Neural progenitor cell (in vitro differentiated cells): Measurements from ENCODE around the gene TRAPPC4. TPM values are rescaled to one million over a fixed set of nuclear protein-coding genes. Genes with fewer than 3 reads are reported as not detected.
"Not testable (repeated sequence)": the region's sequence is repeated elsewhere in the genome, so short reads cannot be mapped to it uniquely, and the experiment has no call there.

Source experiments
- DNase-seq: peaks from one replicate; pipeline ENCODE4 v3.0.0-alpha.2; 2016; ENCODE audit warnings: low spot score
- H2AFZ ChIP-seq: fragments of 200-600 bp; sonication (generic); replicated peaks from 2 replicates; pipeline ENCODE4 v1.6.1; 2016; ENCODE audit warnings: antibody characterized with exemption
- H3F3A ChIP-seq: fragments of 200-600 bp; sonication (generic); 2 replicates; pipeline ENCODE4 v1.6.1; 2016; ENCODE audit warnings: antibody characterized with exemption, low read depth
- H3K27ac ChIP-seq: fragments of 200-600 bp; sonication (generic); 2 replicates; pipeline ENCODE4 v1.5.1; 2016; ENCODE audit warnings: mild to moderate bottlenecking
- H3K27me3 ChIP-seq: fragments of 200-600 bp; sonication (generic); 2 replicates; pipeline ENCODE4 v1.6.1; 2016; ENCODE audit warnings: mild to moderate bottlenecking, moderate library complexity
- H3K36me3 ChIP-seq: fragments of 200-600 bp; sonication (generic); 2 replicates; pipeline ENCODE4 v1.5.1; 2016
- H3K4me1 ChIP-seq: fragments of 200-600 bp; sonication (generic); 2 replicates; pipeline ENCODE4 v1.6.1; 2016; ENCODE audit warnings: mixed run types
- H3K4me2 ChIP-seq: fragments of 200-600 bp; sonication (generic); 2 replicates; pipeline ENCODE4 v1.6.1; 2016
- H3K4me3 ChIP-seq: fragments of 200-600 bp; sonication (generic); 2 replicates; pipeline ENCODE4 v1.5.1; 2016
- H3K79me2 ChIP-seq: fragments of 200-600 bp; sonication (generic); 2 replicates; pipeline ENCODE4 v1.6.1; 2016; ENCODE audit warnings: low read depth
- H3K9ac ChIP-seq: fragments of 200-600 bp; sonication (generic); 2 replicates; pipeline ENCODE4 v1.6.1; 2016
- H3K9me3 ChIP-seq: fragments of 200-600 bp; sonication (generic); 2 replicates; pipeline ENCODE4 v1.5.1; 2016; ENCODE audit warnings: low read depth
- H4K20me1 ChIP-seq: fragments of 200-600 bp; sonication (generic); 2 replicates; pipeline ENCODE4 v1.6.1; 2016; ENCODE audit warnings: low read depth
- H3K27ac Mint-ChIP-seq: 3 replicates; pipeline ENCODE4 v1.8.0; 2021; ENCODE audit warnings: mixed read lengths
- H3K27me3 Mint-ChIP-seq: 2 replicates; pipeline ENCODE4 v1.8.0; 2022; ENCODE audit warnings: low read depth, mild to moderate bottlenecking, inconsistent platforms, moderate library complexity, mixed read lengths; ENCODE audit not compliant: insufficient read depth
- H3K36me3 Mint-ChIP-seq: 3 replicates; pipeline ENCODE4 v1.8.0; 2021; ENCODE audit warnings: mixed read lengths
- H3K4me1 Mint-ChIP-seq: 3 replicates; pipeline ENCODE4 v1.8.0; 2021; ENCODE audit warnings: mixed read lengths
- H3K4me3 Mint-ChIP-seq: 3 replicates; pipeline ENCODE4 v1.8.0; 2021; ENCODE audit warnings: mild to moderate bottlenecking, moderate library complexity, mixed read lengths
- H3K9me3 Mint-ChIP-seq: 3 replicates; pipeline ENCODE4 v1.8.0; 2020; ENCODE audit warnings: mixed read lengths
- CTCF ChIP-seq: fragments of 200-600 bp; sonication (generic); IDR thresholded peaks from 2 replicates; pipeline ENCODE4 v1.5.1; 2017; ENCODE audit warnings: antibody characterized with exemption, mild to moderate bottlenecking
- EZH2 ChIP-seq: fragments of 200-600 bp; sonication (generic); IDR thresholded peaks from 2 replicates; pipeline ENCODE4 v1.6.1; 2017; ENCODE audit warnings: antibody characterized with exemption, mild to moderate bottlenecking, moderate library complexity
- EZH2phosphoT487 ChIP-seq: fragments of 200-600 bp; sonication (generic); IDR thresholded peaks from 2 replicates; pipeline ENCODE4 v1.6.1; 2017; ENCODE audit warnings: antibody characterized with exemption
- total RNA-seq: library from RNA; depleted of rRNA; stranded (reverse); fragments of >200 nt; gene quantifications from 2 replicates; pipeline ENCODE4 v1.2.3, GENCODE V29; 2015; ENCODE audit warnings: low replicate concordance

The TRAPPC4 gene
- total RNA-seq, 1 donor from 2014 or later = 53.5 TPM

DNA sequence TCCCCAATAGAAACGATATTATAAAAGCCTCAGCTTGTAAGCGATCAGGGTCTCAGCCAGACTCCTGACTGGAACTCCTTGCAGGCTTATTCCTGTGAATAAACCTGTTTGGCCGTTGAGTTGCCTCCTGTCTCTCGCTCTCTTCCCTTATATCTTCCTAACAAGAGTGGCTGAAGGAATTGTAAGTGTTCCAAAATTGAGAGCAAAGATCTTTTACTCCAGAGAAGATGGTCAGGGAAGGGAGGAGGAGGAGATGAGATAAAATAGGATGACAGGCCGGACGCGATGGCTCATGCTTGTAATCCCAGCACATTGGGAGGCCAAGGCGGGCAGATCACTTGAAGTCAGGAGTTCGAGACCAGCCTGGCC lies 13.3 kb downstream of the TRAPPC4 start:
- H2AFZ ChIP-seq = no peak overlapping the region
- H3K4me1 Mint-ChIP-seq = peaks cover 17% of the 10 kb centered on the region
- peak overlapping the region; percentile 11 for H3K4me3 Mint-ChIP-seq
- H3K9me3 Mint-ChIP-seq = no peaks in the 10 kb centered on the region
- H4K20me1 ChIP-seq = peaks cover 22% of the 10 kb centered on the region
- no peaks in the 10 kb centered on the region for H3K9me3 ChIP-seq
- peaks cover 8% of the 10 kb centered on the region for H3K36me3 Mint-ChIP-seq
- H3K4me2 ChIP-seq = no peak overlapping the region
- H3K36me3 ChIP-seq = no peaks in the 10 kb centered on the region
- H3K4me3 ChIP-seq = no peak overlapping the region
- peaks cover 28% of the 10 kb centered on the region for H3K79me2 ChIP-seq
- peaks cover 10% of the 10 kb centered on the region for H3K4me1 ChIP-seq
- H3K27ac ChIP-seq = no peak overlapping the region
- DNase-seq = no peak
- TF ChIP-seq CTCF = no peak
- TF ChIP-seq EZH2phosphoT487 = no peak
- TF ChIP-seq EZH2 = no peak
- H3K27me3 ChIP-seq = no peaks in the 10 kb centered on the region
- H3F3A ChIP-seq = peaks cover 13% of the 10 kb centered on the region
- H3K27me3 Mint-ChIP-seq = no peaks in the 10 kb centered on the region
- H3K9ac ChIP-seq = no peak overlapping the region
- H3K27ac Mint-ChIP-seq = no peak overlapping the region

DNA sequence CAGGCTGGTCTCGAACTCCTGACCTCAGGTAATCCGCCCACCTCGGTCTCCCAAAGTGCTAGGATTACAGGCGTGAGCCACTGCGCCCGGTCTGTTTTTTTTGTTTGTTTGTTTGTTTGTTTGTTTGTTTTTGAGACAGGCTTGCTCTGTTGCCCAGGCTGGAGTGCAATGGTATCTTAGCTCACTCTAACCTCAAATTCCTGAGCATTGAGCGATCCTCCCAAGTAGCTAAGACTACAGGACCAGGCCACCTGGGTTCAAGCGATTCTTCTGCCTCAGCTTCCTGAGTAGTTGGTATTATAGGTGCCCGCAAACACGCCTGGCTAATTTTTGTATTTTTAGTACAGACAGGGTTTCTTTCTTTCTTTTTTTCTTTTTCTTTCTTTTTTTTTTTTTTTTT lies 14.9 kb downstream of the TRAPPC4 start:
- H4K20me1 ChIP-seq = peaks cover 15% of the 10 kb centered on the region
- H2AFZ ChIP-seq, H3K27ac ChIP-seq, H3K9ac ChIP-seq, H3K36me3 ChIP-seq, H3K27ac Mint-ChIP-seq, H3K9me3 Mint-ChIP-seq, H3K4me3 Mint-ChIP-seq, DNase-seq, H3K27me3 Mint-ChIP-seq, H3K4me3 ChIP-seq, H3K4me2 ChIP-seq, H3K27me3 ChIP-seq, H3K36me3 Mint-ChIP-seq, H3K9me3 ChIP-seq: not testable (repeated sequence)
- peaks cover 13% of the 10 kb centered on the region for H3K4me1 Mint-ChIP-seq
- H3F3A ChIP-seq = peaks cover 13% of the 10 kb centered on the region
- peaks cover 10% of the 10 kb centered on the region for H3K4me1 ChIP-seq
- peaks cover 17% of the 10 kb centered on the region for H3K79me2 ChIP-seq

GRCh38 chr11:119034813-119035212 lies 16.2 kb downstream of the TRAPPC4 start:
- Mint-ChIP-seq H3K4me3 (no peak overlapping the region), H3K27me3 (no peaks in the 10 kb centered on the region), H3K36me3 (no peaks in the 10 kb centered on the region), H3K4me1 (peaks cover 12% of the 10 kb centered on the region), H3K9me3 (no peaks in the 10 kb centered on the region), H3K27ac (no peak overlapping the region)
- H3K27ac ChIP-seq = no peak overlapping the region
- no peak overlapping the region for H3K9ac ChIP-seq
- no peak overlapping the region for H2AFZ ChIP-seq
- peaks cover 3% of the 10 kb centered on the region for H3K79me2 ChIP-seq
- DNase-seq = no peak
- peaks cover 15% of the 10 kb centered on the region for H3F3A ChIP-seq
- H3K36me3 ChIP-seq = no peaks in the 10 kb centered on the region
- no peak overlapping the region for H3K4me3 ChIP-seq
- no peaks in the 10 kb centered on the region for H3K9me3 ChIP-seq
- H3K27me3 ChIP-seq = no peaks in the 10 kb centered on the region
- TF ChIP-seq CTCF = no peak
- TF ChIP-seq EZH2 = no peak
- no peak for TF ChIP-seq EZH2phosphoT487
- peaks cover 3% of the 10 kb centered on the region for H4K20me1 ChIP-seq
- no peak overlapping the region for H3K4me2 ChIP-seq
- peaks cover 8% of the 10 kb centered on the region for H3K4me1 ChIP-seq

DNA sequence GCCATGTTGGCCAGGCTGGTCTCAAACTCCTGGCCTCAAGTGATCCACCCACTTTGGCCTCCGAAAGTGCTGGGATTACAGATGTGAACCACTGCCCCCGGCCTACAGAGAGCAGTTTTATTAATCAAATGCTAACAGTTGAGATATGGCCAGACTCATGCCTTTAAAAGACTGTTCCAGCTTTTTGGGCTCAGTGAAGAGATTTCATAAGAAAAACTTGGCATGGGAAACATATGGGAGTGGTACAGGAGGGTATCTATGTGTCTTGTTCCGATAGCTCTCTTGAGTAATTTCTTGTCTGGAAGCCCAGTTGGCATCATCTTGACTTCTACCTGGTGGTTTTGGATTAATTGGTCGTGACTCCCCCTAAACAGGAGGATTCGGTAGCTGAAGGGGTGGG lies 20.3 kb downstream of the TRAPPC4 start:
- no peaks in the 10 kb centered on the region for H3K9me3 ChIP-seq
- H3K9ac ChIP-seq = no peak overlapping the region
- H3K4me1 ChIP-seq = peaks cover 14% of the 10 kb centered on the region
- TF ChIP-seq EZH2 = no peak
- TF ChIP-seq CTCF = no peak
- no peak for TF ChIP-seq EZH2phosphoT487
- H3K4me3 Mint-ChIP-seq = peak overlapping the region; percentile 57
- H3K36me3 Mint-ChIP-seq = no peaks in the 10 kb centered on the region
- DNase-seq = no peak
- H3K4me3 ChIP-seq = no peak overlapping the region
- H3K36me3 ChIP-seq = no peaks in the 10 kb centered on the region
- H3K27ac ChIP-seq = no peak overlapping the region
- H3K4me1 Mint-ChIP-seq = peaks cover 17% of the 10 kb centered on the region
- no peaks in the 10 kb centered on the region for H3K9me3 Mint-ChIP-seq
- H2AFZ ChIP-seq = no peak overlapping the region
- H4K20me1 ChIP-seq = no peaks in the 10 kb centered on the region
- H3K4me2 ChIP-seq = peak overlapping the region; percentile 55
- peak overlapping the region; percentile 62 for H3K27ac Mint-ChIP-seq
- no peaks in the 10 kb centered on the region for H3K27me3 ChIP-seq
- H3K79me2 ChIP-seq = no peaks in the 10 kb centered on the region
- H3F3A ChIP-seq = peaks cover 23% of the 10 kb centered on the region
- H3K27me3 Mint-ChIP-seq = no peaks in the 10 kb centered on the region

DNA sequence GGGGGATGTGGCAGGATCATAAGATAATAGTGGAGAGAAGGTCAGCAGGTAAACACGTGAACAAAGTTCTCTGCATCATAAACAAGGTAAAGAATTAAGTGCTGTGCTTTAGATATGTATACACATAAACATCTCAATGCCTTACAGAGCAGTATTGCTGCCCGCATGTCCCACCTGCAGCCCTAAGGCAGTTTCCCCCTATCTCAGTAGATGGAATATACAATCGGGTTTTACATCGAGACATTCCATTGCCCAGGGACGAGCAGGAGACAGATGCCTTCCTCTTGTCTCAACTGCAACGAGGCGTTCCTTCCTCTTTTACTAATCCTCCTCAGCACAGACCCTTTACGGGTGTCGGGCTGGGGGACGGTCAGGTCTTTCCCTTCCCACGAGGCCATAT lies 20.9 kb downstream of the TRAPPC4 start:
- H4K20me1 ChIP-seq, H3K79me2 ChIP-seq, H3K27me3 Mint-ChIP-seq, H3K36me3 ChIP-seq, H3K9ac ChIP-seq, DNase-seq, H3K9me3 Mint-ChIP-seq, H3K36me3 Mint-ChIP-seq, H3K4me3 Mint-ChIP-seq, H3K4me3 ChIP-seq, H3K27ac ChIP-seq, H3K27me3 ChIP-seq, H3K9me3 ChIP-seq: not testable (repeated sequence)
- Mint-ChIP-seq H3K27ac (peak overlapping the region; percentile 62), H3K4me1 (peaks cover 17% of the 10 kb centered on the region)
- Histone ChIP-seq H3F3A (peaks cover 25% of the 10 kb centered on the region), H2AFZ (peak overlapping the region; percentile 13), H3K4me2 (peak overlapping the region; percentile 55), H3K4me1 (peaks cover 14% of the 10 kb centered on the region)
